ENCODE data around the gene VAV3.
A peak's percentile ranks its signal among the peaks of the same experiment; 100 is the strongest.
"Not testable (repeated sequence)": the region's sequence is repeated elsewhere in the genome, so short reads cannot be mapped to it uniquely, and the experiment has no call there.

The VAV3 gene

DNA sequence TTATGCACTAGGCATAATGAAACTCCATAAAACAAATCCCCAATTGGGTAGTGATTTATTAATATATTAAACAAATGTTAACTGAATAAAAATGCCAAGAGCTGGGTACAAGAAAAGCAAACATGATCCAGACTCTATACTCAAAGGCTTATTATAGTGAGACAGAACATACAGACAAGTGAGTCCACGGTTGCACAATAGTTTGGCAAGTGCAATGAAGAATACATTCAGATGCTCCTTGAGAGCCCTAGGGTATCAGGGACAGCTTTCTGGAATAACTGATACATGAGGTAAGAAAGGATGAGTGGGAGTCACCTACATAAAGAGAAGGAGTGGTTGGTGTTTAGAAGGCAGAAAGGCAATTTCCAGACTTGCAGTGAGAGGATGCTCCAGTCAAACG, 85.1 kb downstream of the VAV3 start:
- DNase-seq = no peak

DNA sequence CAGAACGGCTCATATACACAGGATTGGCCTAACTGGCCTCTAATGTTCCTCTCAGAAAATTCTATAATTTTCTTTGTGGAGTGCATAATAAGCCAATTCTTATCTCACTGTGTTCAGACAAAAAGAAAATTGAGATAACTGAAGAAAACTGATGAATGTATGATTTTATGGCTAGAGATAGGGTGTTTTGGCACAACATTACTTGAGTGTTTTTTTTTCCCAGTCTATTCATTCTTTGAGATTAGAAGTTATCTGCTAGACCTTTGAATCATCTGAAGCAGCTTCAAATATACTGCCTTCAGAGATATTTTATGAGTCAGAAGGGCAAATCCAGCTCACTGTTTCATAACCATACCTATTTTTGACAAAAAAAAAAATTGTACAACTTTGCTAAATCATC, 85.6 kb downstream of the VAV3 start:
- no peak for DNase-seq

- DNase-seq = no peak
Measured at GRCh38 chr1:107877745-107878144, 87.2 kb downstream of the VAV3 start.

DNA sequence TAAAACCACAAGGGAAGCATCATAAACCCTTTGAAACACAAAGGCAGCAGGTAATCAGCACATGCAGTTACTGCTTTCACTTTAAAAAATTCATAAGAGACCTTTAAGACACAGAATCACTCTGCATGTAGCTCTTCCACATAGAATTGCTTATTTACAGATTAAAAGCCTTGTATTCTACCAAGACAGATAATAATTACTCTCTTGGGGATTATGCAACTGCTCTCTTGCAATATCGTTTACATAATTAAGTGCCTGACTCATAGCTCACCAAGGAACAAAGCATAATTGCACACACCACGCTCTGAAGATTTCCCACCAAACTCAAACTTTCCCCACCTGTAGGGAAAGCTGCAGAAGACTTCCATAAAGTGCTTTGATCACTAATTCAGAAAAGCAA, 87.9 kb downstream of the VAV3 start:
- DNase-seq = no peak

DNA sequence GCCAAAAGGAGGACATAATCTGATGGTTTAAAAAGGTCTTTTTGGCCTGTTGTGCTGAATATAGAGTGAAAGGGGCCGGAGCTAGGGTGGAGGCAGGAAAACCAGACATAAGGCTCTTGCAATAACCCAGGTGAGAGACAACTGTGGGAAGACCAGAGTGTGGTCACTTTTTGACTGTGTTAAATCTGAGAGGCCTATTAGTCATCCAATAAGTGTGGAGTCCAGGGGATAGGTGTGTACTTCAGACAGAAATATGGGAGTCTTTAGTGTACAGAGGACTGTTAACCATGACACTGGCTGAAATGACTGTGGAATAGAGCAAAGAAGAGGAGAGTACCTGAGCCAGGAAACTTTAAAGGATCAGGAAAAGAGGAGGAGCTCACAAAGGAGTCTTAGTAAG, 89.3 kb downstream of the VAV3 start:
- DNase-seq = no peak

DNA sequence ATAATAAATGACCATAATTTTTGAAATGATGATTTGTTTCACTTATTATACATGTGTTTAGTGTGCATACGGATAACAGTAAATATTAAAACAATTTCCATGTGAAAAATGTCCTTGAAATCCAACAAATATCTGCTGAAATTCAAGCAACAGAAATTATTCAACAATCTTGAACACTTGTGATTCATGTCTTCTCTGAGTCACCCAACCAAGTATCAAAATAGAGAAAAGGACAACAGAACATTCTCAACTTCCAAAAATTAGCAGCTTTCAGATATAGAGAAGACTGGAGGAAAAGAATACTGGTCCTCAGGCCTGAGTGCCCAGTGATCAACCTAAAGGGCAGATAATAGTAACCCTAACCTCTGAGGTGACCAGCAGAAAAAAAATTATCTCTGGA, 90.8 kb downstream of the VAV3 start:
- DNase-seq = no peak

- no peak for DNase-seq
Measured at GRCh38 chr1:107871687-107872395, 93.1 kb downstream of the VAV3 start.

DNA sequence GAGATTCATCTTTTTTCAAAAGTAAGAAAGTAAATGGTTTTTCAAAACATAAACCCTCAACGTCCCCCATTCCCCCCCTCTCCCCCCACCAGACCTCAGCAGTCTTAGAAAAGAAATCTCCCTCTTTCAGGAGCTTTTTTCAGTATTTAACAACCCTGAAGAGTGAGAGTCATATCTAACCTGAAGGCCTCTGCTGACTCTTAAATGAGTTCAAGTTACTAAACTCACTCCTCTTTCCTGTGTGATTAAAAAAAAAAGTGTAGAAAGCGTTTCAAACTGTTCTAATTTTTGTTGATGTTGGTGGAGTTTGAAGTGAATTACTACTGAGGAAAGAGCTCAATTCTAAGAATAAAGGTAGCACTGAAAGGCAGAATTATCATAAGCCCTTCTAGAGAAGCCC, 93.7 kb downstream of the VAV3 start:
- DNase-seq = no peak

- no peak for DNase-seq
Measured at GRCh38 chr1:107870696-107871095, 94.3 kb downstream of the VAV3 start.

DNA sequence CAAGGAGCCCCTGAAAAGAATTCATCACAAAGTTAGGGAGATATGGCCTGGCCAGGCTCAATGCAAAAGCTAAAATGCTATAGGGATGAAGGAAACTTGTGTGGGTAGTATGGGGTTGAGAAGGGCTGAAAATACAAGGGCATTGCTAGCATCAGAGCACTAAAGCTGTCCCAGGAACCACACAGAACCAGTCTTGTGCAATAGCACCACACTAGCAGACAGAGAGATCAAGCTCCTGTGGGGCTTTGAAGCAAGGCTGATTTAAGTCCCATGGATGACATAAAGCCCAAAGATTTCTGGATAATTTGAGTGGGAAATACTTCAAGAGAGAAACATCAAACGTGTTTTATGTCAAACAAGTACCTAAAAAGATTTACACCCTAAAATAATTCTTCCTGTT, 97.1 kb downstream of the VAV3 start:
- no peak for DNase-seq

- DNase-seq = no peak
Measured at GRCh38 chr1:107867422-107867821, 97.6 kb downstream of the VAV3 start.

DNA sequence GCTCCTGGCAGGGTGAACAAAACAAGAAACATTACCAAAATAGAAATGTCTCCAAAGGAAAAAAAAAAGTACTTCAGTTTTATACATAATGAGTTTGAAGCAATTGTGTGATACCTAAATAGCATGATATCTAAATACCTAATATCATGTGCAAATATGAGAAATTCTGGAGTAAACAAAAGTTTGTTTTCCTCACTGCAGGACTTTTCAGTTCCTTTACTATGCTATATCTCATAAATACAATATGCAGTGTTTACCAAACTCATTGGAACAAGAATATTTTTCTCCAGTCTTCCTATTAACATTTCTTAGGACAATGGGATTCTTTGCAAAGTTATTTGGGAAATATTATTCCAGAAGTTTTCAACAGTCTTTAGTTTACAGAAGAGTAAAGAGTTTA, 98.1 kb downstream of the VAV3 start:
- DNase-seq = no peak

GRCh38 chr1:107865627-107866026, 99.4 kb downstream of the VAV3 start:
- peak; percentile 51 for DNase-seq

DNA sequence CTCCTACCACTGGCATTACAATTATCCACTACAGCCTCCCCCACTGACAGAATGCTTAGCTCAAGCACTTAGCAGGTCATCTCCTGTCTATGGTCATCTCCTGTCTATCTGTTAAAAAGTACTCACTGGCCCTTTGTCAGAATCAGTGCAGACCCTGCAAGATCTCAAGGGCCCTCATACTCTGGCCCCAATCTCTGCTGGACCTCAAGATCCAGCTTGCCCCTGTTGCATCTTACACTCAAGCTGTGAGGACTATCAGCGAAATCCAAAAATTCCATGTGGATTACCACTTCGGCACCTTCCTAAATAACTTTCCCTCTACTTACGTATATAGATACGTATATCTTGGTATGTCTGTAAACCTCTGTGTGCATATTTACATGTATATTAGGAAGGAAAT, 101.6 kb downstream of the VAV3 start:
- DNase-seq = no peak

DNA sequence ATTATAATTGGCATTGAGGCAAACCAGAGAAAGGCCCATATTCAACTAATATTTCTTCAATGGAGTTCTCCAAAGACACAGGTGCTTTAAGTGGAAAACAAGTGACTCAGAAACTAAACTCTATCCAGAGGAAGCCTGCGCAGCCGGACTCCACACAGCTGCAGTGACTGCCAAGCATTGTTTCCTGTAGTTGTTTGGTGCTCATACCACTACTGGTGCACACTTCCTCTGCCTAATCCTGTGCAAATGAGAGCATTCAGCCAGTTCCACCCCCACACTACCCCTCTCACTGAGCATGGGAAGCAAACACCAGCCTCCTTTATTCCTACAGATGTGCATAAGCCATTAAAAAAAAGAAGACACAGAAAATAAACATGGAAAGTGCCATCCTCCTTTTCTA, 102.9 kb downstream of the VAV3 start:
- DNase-seq = no peak

- no peak for DNase-seq
Measured at GRCh38 chr1:107858323-107858722, 106.7 kb downstream of the VAV3 start.

DNA sequence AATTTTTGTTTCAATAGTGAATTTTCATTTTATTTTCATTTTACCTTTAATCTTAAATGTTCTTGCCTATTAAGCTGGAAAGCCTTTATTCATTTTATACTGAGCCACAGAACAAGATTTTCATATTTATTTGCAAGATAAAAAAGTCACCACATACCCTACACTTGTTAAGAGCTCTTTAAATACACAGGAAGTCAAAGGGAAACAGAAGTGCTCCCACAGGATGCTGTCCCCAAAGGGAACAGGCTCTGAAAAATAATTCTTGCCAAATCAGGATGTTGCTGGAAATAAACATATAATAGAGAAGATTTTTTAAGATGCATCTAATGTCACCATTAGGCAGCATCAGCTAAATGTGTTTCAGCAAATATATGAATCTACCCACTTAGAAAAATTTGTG, 113.6 kb downstream of the VAV3 start:
- DNase-seq = no peak

- DNase-seq = not testable (repeated sequence)
Measured at GRCh38 chr1:107844541-107845194, 120.3 kb downstream of the VAV3 start.

DNA sequence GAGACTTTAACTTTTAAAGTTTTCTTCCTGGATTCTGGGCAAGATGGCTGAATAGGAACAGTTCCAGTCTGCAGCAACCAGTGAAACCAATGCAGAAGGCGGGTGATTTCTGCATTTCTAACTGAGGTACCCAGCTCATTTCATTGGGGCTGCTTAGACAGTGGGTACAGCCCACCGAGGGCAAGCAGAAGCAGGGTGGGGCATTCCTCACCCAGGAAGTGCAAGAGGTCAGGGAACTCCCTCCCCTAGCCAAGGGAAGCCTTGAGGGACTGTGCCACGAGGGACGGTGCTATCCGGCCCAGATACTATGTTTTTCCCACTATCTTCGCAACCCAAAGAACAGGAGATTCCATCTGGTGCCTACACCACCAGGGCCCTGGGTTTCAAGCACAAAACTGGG, 121.0 kb downstream of the VAV3 start:
- no peak for DNase-seq

DNA sequence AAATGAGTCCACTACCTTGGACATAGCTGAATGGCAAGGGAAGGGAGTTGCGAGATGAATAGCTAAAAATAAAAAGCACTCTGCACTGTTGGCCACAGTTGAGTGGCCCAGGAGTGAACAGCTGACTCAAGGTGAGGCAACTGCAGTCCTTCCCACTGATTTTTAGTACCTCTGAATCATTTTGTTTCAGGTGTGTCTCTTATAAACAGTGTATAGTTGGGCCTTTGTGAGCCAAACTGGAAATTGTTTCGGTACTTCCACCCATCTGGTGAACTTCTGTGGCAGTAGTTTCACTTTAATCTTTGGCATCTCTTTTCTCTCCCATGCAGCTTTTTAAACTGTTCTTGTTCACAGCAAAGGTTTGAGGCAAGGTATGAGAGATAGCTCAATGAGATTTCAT, 122.7 kb downstream of the VAV3 start:
- no peak for DNase-seq

DNA sequence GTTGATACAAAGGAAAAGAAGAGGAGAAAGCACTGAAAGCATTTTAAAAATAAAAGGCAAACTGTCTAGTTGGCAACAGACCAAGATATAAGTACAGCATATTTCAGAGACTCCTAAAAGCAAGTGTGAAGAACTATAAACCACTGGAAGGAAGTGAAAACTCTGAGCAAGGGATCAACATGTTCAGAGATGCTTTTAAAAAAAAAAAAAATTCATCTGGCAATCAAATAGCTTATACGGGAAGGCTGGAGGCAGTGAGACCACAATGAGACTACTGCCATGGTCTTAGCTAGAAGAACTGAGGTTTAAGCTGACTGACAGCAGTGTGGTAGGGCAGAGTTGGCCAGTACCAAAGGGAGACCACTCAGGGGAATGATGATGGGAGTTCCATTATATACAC, 124.3 kb downstream of the VAV3 start:
- DNase-seq = no peak

DNA sequence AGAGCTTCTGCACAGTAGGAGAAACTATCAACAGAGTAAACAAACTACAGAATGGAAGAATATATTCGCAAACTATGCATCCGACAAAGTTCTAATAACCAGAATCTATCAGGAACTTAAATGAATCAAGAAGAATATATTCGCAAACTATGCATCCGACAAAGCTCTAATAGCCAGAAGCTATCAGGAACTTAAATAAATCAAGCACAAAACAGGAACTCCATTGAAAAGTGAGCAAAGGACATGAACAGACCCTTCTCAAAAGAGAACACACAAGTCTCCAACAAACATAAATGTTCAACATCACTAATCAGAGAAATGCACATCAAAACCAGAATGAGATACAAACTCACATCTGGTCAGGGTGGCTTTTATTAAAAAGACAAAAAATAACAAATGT, 126.9 kb downstream of the VAV3 start:
- DNase-seq = no peak

GRCh38 chr1:107835151-107835670, 129.8 kb downstream of the VAV3 start:
- DNase-seq = no peak

GRCh38 chr1:107833061-107833460, 131.9 kb downstream of the VAV3 start:
- no peak for DNase-seq

DNA sequence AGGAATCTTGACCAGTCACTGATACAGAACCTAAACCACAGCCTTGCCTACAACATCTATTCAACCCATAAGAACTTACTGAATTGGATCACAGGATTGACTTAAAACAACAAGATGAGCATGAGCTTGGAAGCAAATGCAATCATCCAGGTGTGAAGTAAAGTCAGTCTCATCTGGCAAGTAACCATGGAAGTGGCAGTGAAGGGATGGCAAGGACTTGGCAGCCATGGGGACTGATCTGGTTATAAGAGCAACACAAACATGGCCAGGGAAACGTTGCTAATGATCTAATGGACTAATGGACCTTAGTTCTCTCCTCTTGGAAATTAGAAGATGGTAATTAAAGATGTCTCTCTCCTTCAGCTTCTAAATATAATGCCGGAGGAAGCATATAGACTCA, 133.1 kb downstream of the VAV3 start:
- no peak for DNase-seq
